ENCODE measurements around the gene ZNF35. TPM values are rescaled to one million over a fixed set of nuclear protein-coding genes. Genes with fewer than 3 reads are reported as not detected.

ZNF35 gene
- total RNA-seq, 4 donors from 2014 or later, result 8.2 to 13.2 (median 10.8) TPM

- TF ChIP-seq CTCF (IDR thresholded peaks at IDR 0.05; ENCODE audit: low read depth), result no peak
Measured at GRCh38 chr3:44643024-44643423, 5.5 kb upstream of the ZNF35 start.

DNA sequence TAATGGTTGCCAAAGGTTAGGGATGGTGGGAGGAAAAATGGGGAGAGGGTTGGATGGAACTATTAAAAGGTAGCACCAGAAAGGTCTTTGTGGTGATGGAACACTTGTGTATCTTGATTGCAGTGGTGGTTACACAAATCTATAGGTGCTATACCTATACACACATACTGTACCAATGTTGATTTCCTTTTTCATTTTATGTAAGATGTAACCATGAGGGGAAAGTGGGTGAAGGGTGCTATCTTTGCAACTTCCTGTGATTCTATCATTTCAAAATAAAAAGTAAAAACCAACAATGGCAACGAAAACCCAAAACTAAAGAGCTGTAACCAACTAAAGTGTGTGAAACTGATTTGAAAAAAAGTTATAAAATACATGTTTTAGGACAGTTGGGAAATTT, 761 bp upstream of the ZNF35 start:
- TF ChIP-seq CTCF (IDR thresholded peaks at IDR 0.05; ENCODE audit: low read depth), result no peak

GRCh38 chr3:44649709-44650108, 1.2 kb downstream of the ZNF35 start:
- no peak for TF ChIP-seq CTCF (IDR thresholded peaks at IDR 0.05; ENCODE audit: low read depth)

GRCh38 chr3:44654039-44654438, 5.5 kb downstream of the ZNF35 start:
- TF ChIP-seq CTCF (IDR thresholded peaks at IDR 0.05; ENCODE audit: low read depth), result no peak

- TF ChIP-seq CTCF (IDR thresholded peaks at IDR 0.05; ENCODE audit: low read depth), result no peak
Measured at GRCh38 chr3:44659015-44659414, 10.5 kb downstream of the ZNF35 start.

- TF ChIP-seq CTCF (IDR thresholded peaks at IDR 0.05; ENCODE audit: low read depth), result no peak
Measured at GRCh38 chr3:44659434-44659833, 10.9 kb downstream of the ZNF35 start.

DNA sequence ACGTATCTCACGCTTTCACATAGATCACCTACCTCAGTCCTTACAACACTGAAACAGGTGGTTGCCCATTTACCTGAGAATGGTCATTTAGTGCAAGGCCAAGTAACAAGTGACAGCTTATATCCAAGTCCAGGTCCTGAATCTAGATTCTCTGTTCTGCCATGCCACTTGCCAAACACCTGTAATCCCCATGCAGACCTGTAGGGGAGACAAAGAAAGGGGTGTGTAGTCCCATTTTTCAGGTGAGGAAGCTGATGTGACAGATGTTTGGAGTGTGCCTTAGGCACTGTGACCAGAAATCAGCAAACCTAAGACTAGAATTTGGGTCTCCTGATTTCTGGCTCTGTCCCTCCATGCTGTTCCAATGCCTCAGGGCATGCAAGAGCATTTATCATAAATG, 12.7 kb downstream of the ZNF35 start:
- no peak for TF ChIP-seq CTCF (IDR thresholded peaks at IDR 0.05; ENCODE audit: low read depth)
